ENCODE results near the gene CCDC40. TPM values are rescaled to one million over a fixed set of nuclear protein-coding genes. Genes with fewer than 3 reads are reported as not detected.

The CCDC40 gene
- total RNA-seq, 3 donors from 2014 or later: 7.4 to 11.8 (median 11.6) TPM

DNA sequence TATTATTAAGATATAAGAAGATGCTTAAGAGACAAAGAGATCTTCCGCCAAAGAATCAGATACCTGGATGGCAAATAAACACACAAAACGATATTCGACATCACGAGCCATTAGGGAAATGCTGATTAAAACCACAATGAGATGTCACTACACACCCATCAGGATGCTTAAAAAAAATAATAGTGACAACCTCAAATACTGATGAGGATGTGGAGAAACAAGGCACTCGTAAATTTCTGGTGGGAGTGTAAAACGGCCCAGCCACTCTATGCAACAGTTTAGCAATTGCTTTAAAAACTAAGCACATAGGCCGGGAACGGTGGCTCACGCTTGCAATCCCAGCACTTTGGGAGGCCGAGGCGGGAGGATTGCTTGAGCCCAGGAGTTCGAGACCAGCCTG is 40.2 kb upstream of the CCDC40 start:
- Histone ChIP-seq H3K9me3 (no peaks in the 10 kb centered on the region), H3K4me1 (peaks cover 0 to 13% of the 10 kb centered on the region in 2 donors), H3K4me3 (no peak overlapping the region), H3K27me3 (no peaks in the 10 kb centered on the region), H3K36me3 (no peaks in the 10 kb centered on the region), H3K27ac (no peak overlapping the region)
- no peak for DNase-seq (ENCODE audit: low spot score in 2 of 2)
- TF ChIP-seq POLR2A (IDR thresholded peaks at IDR 0.05): no peak
- TF ChIP-seq CTCF (IDR thresholded peaks at IDR 0.05): no peak
- TF ChIP-seq POLR2AphosphoS5 (IDR thresholded peaks at IDR 0.05): no peak
- intact Hi-C loops (cut with DNase I; ENCODE audit: low total_unique reads): no loop called here

DNA sequence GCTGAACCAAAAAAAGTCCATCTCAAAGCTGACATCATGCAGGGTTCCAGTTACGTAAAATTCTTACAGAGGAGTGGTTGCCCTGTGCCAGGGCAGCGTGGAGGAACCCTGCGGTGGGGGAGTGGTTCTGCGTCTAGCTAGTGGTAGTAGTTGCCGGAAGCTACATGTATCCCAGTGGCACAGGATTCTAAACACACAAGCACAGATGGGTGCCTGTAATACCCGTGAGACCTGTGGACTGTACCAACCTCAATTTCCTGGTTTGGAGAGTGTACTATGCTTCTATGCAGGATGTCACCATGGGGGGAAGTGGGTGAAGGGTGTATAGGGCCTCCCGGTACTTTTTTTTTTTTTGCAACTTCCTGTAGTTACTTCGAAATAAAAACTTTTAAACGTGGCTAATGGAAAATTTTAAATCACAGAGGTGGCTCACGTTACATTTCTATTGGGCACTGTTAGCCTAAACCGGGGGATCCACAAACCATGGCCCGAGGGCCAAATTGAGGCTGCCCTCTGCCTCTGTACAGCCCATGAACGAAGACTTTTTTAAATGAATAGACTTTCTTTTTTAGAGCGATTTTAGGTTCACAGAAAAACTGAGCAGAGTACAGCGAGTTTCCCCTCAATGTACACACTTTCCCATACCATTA is 39.3 kb upstream of the CCDC40 start:
- Histone ChIP-seq H3K9me3 (no peaks in the 10 kb centered on the region), H3K36me3 (no peaks in the 10 kb centered on the region), H3K4me3 (no peak overlapping the region), H3K4me1 (peaks cover 0 to 9% of the 10 kb centered on the region in 2 donors), H3K27ac (peak overlapping the region in 1 of 2 donors; percentile 25), H3K27me3 (no peaks in the 10 kb centered on the region)
- no peak for DNase-seq (ENCODE audit: low spot score in 2 of 2)
- TF ChIP-seq POLR2AphosphoS5 (IDR thresholded peaks at IDR 0.05) (no peak), CTCF (IDR thresholded peaks at IDR 0.05) (no peak), POLR2A (IDR thresholded peaks at IDR 0.05) (no peak)
- intact Hi-C loops (cut with DNase I; ENCODE audit: low total_unique reads): no loop called here

- no peaks in the 10 kb centered on the region for H3K9me3 ChIP-seq
- H3K27me3 ChIP-seq: no peaks in the 10 kb centered on the region
- H3K4me1 ChIP-seq: no peaks in the 10 kb centered on the region
- no peak overlapping the region for H3K27ac ChIP-seq
- no peak for TF ChIP-seq POLR2AphosphoS5 (IDR thresholded peaks at IDR 0.05)
- no peak for TF ChIP-seq POLR2A (IDR thresholded peaks at IDR 0.05)
- H3K36me3 ChIP-seq: no peaks in the 10 kb centered on the region
- DNase-seq (ENCODE audit: low spot score in 2 of 2): no peak
- no peak overlapping the region for H3K4me3 ChIP-seq
- intact Hi-C loops (cut with DNase I; ENCODE audit: low total_unique reads): no loop called here
Observed at GRCh38 chr17:80000136-80000535, 36.3 kb upstream of the CCDC40 start.

DNA sequence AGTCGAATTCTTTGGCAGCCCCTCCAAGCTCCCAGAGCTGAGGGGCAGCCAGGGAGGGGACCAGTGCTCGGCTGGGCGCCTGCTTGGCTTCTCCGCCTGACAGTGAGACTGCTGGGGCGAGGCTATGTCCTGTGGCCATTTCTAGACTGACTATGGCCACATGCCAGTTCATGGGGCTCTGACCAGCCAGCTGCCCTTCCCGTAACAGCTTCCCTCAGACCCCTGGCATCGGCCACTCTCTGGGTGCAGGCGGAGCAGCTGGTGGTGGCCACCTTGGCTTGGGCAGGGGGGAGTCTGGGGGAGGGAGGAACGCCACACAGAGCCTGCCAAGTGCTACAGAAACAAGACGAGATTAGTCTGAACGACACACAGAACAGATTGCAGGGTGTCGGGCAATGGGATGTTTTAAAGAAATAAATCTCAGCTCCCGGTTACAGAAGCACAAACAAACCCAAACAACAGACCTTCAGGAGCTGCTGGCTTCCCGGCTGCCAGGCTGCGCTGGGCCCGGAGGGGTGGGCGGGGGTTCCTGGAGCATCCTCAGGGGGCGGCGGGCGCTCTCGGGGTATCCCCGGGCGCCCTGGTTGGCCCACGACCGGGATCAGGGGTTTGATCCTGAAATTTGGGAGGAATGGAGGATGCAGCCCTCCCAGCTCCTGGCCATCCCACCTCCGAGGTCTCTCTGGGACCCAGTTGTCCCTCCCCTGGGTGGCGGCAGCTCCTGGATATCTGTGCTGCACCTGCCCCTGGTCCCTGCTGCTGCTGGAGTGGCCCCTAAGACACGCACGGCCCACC is 35.3 kb upstream of the CCDC40 start:
- Histone ChIP-seq H3K27ac (no peak overlapping the region), H3K36me3 (no peaks in the 10 kb centered on the region), H3K9me3 (no peaks in the 10 kb centered on the region), H3K4me1 (peaks cover 0 to 5% of the 10 kb centered on the region in 2 donors), H3K4me3 (no peak overlapping the region), H3K27me3 (no peaks in the 10 kb centered on the region)
- no peak for DNase-seq (ENCODE audit: low spot score in 2 of 2)
- intact Hi-C loops (cut with DNase I; ENCODE audit: low total_unique reads): no loop called here
- TF ChIP-seq POLR2AphosphoS5 (IDR thresholded peaks at IDR 0.05) (no peak), POLR2A (IDR thresholded peaks at IDR 0.05) (no peak), CTCF (IDR thresholded peaks at IDR 0.05) (no peak)

- no peak for TF ChIP-seq POLR2A (IDR thresholded peaks at IDR 0.05)
- TF ChIP-seq CTCF (IDR thresholded peaks at IDR 0.05): no peak
- no peak for TF ChIP-seq POLR2AphosphoS5 (IDR thresholded peaks at IDR 0.05)
- Histone ChIP-seq H3K36me3 (no peaks in the 10 kb centered on the region), H3K27ac (no peak overlapping the region), H3K27me3 (no peaks in the 10 kb centered on the region), H3K9me3 (no peaks in the 10 kb centered on the region), H3K4me1 (peaks cover 0 to 5% of the 10 kb centered on the region in 2 donors), H3K4me3 (no peak overlapping the region)
- DNase-seq (ENCODE audit: low spot score in 2 of 2): no peak
- intact Hi-C loops (cut with DNase I; ENCODE audit: low total_unique reads): no loop called here
Observed at GRCh38 chr17:80002070-80002641, 34.3 kb upstream of the CCDC40 start.
